Right lobe of liver (tissue), 6 donors: ENCODE results near the gene LDHB. TPM values are rescaled to one million over a fixed set of nuclear protein-coding genes. Genes with fewer than 3 reads are reported as not detected.

Source experiments
- ATAC-seq, 4 donors: fragments of 200-7000 bp; cut with Tn5 transposase; one replicate each; pipeline ENCODE4 v1.9.1; 2020; ENCODE audit warnings: mild to moderate bottlenecking in 4 of 4, moderate library complexity in 4 of 4
- DNase-seq, 3 donors: peaks; one replicate each; pipeline ENCODE4 v3.0.0-alpha.2; 2020
- H3K27ac ChIP-seq, 3 donors: fragments of 200-600 bp; one replicate each; pipeline ENCODE4 v1.8.0; 2022
- H3K27me3 ChIP-seq, 2 donors: fragments of 200-600 bp; one replicate each; pipeline ENCODE4 v1.8.0; 2022
- H3K36me3 ChIP-seq, 4 donors: fragments of 200-600 bp; sonication (generic) in 1 of 4; one replicate each; pipeline versions ENCODE4 v1.5.1 to v1.8.0; 2017 to 2022; ENCODE audit warnings: control low read depth in 1 of 4
- H3K4me1 ChIP-seq, 4 donors: fragments of 200-600 bp; sonication (generic) in 1 of 4; one replicate each; pipeline versions ENCODE4 v1.5.1 to v1.8.0; 2017 to 2022; ENCODE audit warnings: control low read depth in 1 of 4
- H3K4me3 ChIP-seq, 3 donors: fragments of 200-600 bp; one replicate each; pipeline ENCODE4 v1.8.0; 2022
- H3K9me3 ChIP-seq, 4 donors: fragments of 200-600 bp; sonication (generic) in 1 of 4; one replicate each; pipeline versions ENCODE4 v1.5.1 to v1.8.0; 2017 to 2022; ENCODE audit warnings: control low read depth in 1 of 4
- CTCF ChIP-seq, 4 donors: fragments of 200-600 bp in 3 of 4; fragments of 450-650 bp in 1 of 4; IDR thresholded peaks; one replicate each; pipeline versions ENCODE4 v1.5.1 to v1.8.0; 2016 to 2022; ENCODE audit warnings: antibody characterized with exemption in 4 of 4, mild to moderate bottlenecking in 2 of 4
- POLR2A ChIP-seq: fragments of 450-650 bp; IDR thresholded peaks from one replicate; pipeline ENCODE4 v1.6.1; 2017; ENCODE audit warnings: antibody characterized with exemption, mild to moderate bottlenecking
- WGBS: methylation state at CpG from one replicate; pipeline ENCODE4 v1.1.6; 2018; ENCODE audit warnings: low coverage, low lambda C conversion rate; ENCODE audit not compliant: insufficient coverage; ENCODE audit errors: missing lambda C conversion rate; 5-methylcytosine and 5-hydroxymethylcytosine counted together
- intact Hi-C, 2 donors: fragments of 100-400 bp; cut with DNase I; formaldehyde crosslinking; loops; one replicate each; pipeline versions ENCODE4 v1.11.2 to v1.14.1; 2022
- total RNA-seq, 6 experiments: library from RNA; depleted of rRNA in 2 of 6; stranded (reverse); fragments of >200 nt in 2 of 6; fragmentation: NEBNext Ultra II Directional in 3 of 6; extraction: Animal tissue kit (Norgen Biotek cat#: 25700) in 3 of 6; gene quantifications; one replicate each; pipeline versions ENCODE4 v1.1.0 to v1.2.4, GENCODE V29; 2016 to 2023
- donor health status: DM: no; HTN: yes; CAD: no.
- donor health status: DM: no; HTN: no; CAD: no.
- donor health status: DM: no; HTN: no; CAD: no.
- donor health status: DM: no; HTN: yes; CAD: no.
- donor health status: DM: no; HTN: yes; CAD: no.

LDHB gene
- total RNA-seq, 6 experiments from 2014 or later = 12.4 to 28.1 (median 17.8) TPM

GRCh38 chr12:21631367-21631766, 26.3 kb downstream of the LDHB start:
- WGBS = 42% methylated on average over 2 of the region's 2 CpGs
- no peaks in the 10 kb centered on the region for H3K9me3 ChIP-seq
- ATAC-seq (no peak), DNase-seq (no peak)
- peaks cover 0 to 1% (median 0%) of the 10 kb centered on the region in 4 donors for H3K36me3 ChIP-seq
- TF ChIP-seq POLR2A (no peak), CTCF (IDR thresholded peaks at IDR 0.05) (no peak)
- no peak overlapping the region for H3K4me3 ChIP-seq
- no peaks in the 10 kb centered on the region for H3K4me1 ChIP-seq
- H3K27me3 ChIP-seq = no peaks in the 10 kb centered on the region
- intact Hi-C loops = no loop called here
- H3K27ac ChIP-seq = no peak overlapping the region

- H3K27ac ChIP-seq = no peak overlapping the region
- no peaks in the 10 kb centered on the region for H3K27me3 ChIP-seq
- TF ChIP-seq CTCF (IDR thresholded peaks at IDR 0.05) (no peak), POLR2A (no peak)
- no peaks in the 10 kb centered on the region for H3K9me3 ChIP-seq
- H3K4me3 ChIP-seq = no peak overlapping the region
- DNase-seq = no peak
- H3K4me1 ChIP-seq = no peaks in the 10 kb centered on the region
- intact Hi-C loops = no loop called here
- ATAC-seq = no peak
- WGBS = 73% methylated on average over 2 of the region's 2 CpGs
- H3K36me3 ChIP-seq = no peaks in the 10 kb centered on the region
Measured at GRCh38 chr12:21627924-21628323, 29.7 kb downstream of the LDHB start.

GRCh38 chr12:21618566-21618965, 39.1 kb downstream of the LDHB start:
- Histone ChIP-seq H3K27me3 (no peaks in the 10 kb centered on the region), H3K9me3 (no peaks in the 10 kb centered on the region), H3K4me3 (no peak overlapping the region), H3K36me3 (no peaks in the 10 kb centered on the region), H3K4me1 (peaks cover 0 to 18% (median 0%) of the 10 kb centered on the region in 4 donors), H3K27ac (no peak overlapping the region)
- TF ChIP-seq POLR2A (no peak), CTCF (IDR thresholded peaks at IDR 0.05) (no peak)
- DNase-seq (no peak), ATAC-seq (no peak)
- intact Hi-C loops = loop anchor here in 1 of 2 donors (10.0 kb wide), 1 partner anchor 56 kb away; no protein-coding TSS in a partner anchor

GRCh38 chr12:21617030-21617429, 40.6 kb downstream of the LDHB start:
- Histone ChIP-seq H3K4me3 (no peak overlapping the region), H3K9me3 (no peaks in the 10 kb centered on the region), H3K36me3 (no peaks in the 10 kb centered on the region), H3K27ac (no peak overlapping the region), H3K27me3 (no peaks in the 10 kb centered on the region), H3K4me1 (peaks cover 0 to 20% (median 0%) of the 10 kb centered on the region in 4 donors)
- TF ChIP-seq POLR2A (no peak), CTCF (IDR thresholded peaks at IDR 0.05) (no peak)
- DNase-seq (no peak), ATAC-seq (no peak)
- intact Hi-C loops = loop anchor here in 1 of 2 donors (10.0 kb wide), 1 partner anchor 58 kb away; no protein-coding TSS in a partner anchor
- 94% methylated on average over 3 of the region's 3 CpGs for WGBS

GRCh38 chr12:21615431-21615830, 42.2 kb downstream of the LDHB start:
- ATAC-seq = no peak

More at GRCh38 chr12:21615431-21615830, 42.2 kb downstream of the LDHB start:
- DNase-seq = no peak
- WGBS = 57% methylated on average over 1 of the region's 1 CpG
- intact Hi-C loops = loop anchor here in 1 of 2 donors (10.0 kb wide), 1 partner anchor 59 kb away; no protein-coding TSS in a partner anchor
- TF ChIP-seq CTCF (IDR thresholded peaks at IDR 0.05) = no peak
- TF ChIP-seq POLR2A = no peak
- Histone ChIP-seq H3K4me3 (no peak overlapping the region), H3K27ac (no peak overlapping the region), H3K4me1 (peaks cover 0 to 20% (median 0%) of the 10 kb centered on the region in 4 donors), H3K27me3 (no peaks in the 10 kb centered on the region), H3K9me3 (no peaks in the 10 kb centered on the region), H3K36me3 (no peaks in the 10 kb centered on the region)
